ENCODE results near the gene MGAT4B.

DNA sequence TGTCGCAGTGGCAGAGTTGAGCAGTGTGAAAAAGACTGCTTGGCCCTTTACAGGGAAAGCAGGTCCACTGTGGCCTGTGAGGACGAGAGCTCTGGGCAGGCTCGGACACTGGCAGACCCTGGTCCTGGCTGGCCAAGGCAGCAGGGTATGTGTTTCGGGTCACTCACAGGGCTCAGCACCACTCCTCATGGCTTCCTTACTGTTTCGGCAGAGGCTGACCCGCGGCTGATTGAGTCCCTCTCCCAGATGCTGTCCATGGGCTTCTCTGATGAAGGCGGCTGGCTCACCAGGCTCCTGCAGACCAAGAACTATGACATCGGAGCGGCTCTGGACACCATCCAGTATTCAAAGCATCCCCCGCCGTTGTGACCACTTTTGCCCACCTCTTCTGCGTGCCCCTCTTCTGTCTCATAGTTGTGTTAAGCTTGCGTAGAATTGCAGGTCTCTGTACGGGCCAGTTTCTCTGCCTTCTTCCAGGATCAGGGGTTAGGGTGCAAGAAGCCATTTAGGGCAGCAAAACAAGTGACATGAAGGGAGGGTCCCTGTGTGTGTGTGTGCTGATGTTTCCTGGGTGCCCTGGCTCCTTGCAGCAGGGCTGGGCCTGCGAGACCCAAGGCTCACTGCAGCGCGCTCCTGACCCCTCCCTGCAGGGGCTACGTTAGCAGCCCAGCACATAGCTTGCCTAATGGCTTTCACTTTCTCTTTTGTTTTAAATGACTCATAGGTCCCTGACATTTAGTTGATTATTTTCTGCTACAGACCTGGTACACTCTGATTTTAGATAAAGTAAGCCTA lies 29.8 kb upstream of the MGAT4B start:
- TF ChIP-seq, protein P1, sequence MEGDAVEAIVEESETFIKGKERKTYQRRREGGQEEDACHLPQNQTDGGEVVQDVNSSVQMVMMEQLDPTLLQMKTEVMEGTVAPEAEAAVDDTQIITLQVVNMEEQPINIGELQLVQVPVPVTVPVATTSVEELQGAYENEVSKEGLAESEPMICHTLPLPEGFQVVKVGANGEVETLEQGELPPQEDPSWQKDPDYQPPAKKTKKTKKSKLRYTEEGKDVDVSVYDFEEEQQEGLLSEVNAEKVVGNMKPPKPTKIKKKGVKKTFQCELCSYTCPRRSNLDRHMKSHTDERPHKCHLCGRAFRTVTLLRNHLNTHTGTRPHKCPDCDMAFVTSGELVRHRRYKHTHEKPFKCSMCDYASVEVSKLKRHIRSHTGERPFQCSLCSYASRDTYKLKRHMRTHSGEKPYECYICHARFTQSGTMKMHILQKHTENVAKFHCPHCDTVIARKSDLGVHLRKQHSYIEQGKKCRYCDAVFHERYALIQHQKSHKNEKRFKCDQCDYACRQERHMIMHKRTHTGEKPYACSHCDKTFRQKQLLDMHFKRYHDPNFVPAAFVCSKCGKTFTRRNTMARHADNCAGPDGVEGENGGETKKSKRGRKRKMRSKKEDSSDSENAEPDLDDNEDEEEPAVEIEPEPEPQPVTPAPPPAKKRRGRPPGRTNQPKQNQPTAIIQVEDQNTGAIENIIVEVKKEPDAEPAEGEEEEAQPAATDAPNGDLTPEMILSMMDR (conservative IDR thresholded peaks at IDR 0.05) = no peak
- no peak for TF ChIP-seq EZH2 (IDR thresholded peaks at IDR 0.05; ENCODE audit: low read depth)
